HCT116 (cell line): ENCODE data around the gene CTIF. TPM values are rescaled to one million over a fixed set of nuclear protein-coding genes. Genes with fewer than 3 reads are reported as not detected.

Source experiments
- ATAC-seq: fragments of 200-7000 bp; cut with Tn5 transposase; 2 replicates; pipeline ENCODE4 v1.9.1; 2020; ENCODE audit warnings: mild to moderate bottlenecking, moderate library complexity
- BruUV-seq: library from RNA; stranded (reverse); fragments of 400-500 nt; replicated peaks from 2 replicates; lab custom pipeline; 2021; lab: Mats Ljungman, UMichigan
- CTCF ChIA-PET: fragments of 300-600 bp; sonication (Branson Sonifier 250); formaldehyde crosslinking; loops from one replicate; lab custom pipeline; 2021; ENCODE audit warnings: antibody characterized with exemption; lab: Charles Lee
- POLR2A ChIA-PET: fragments of 300-600, 350-600 bp; sonication (Branson Sonifier 250); formaldehyde crosslinking; loops from one replicate; lab custom pipeline; 2021; ENCODE audit warnings: antibody characterized with exemption; lab: Charles Lee
- RAD21 ChIA-PET, 2 experiments: fragments of 300-600 bp; sonication (Branson Sonifier 250); formaldehyde crosslinking; loops; one replicate each; lab custom pipeline; 2023; ENCODE audit warnings: low total read pairs in 2 of 2; ENCODE audit not compliant: uncharacterized antibody in 2 of 2, unreplicated experiment in 2 of 2, low non-redundant PET in 1 of 2; lab: Charles Lee
- DNase-seq: peaks from one replicate; pipeline ENCODE4 v3.0.0-alpha.2; 2010; ENCODE audit warnings: low read depth, low spot score
- H2AFZ ChIP-seq: fragments of 200-600 bp; shearing (Covaris generic), sonication (generic); 2 replicates; pipeline ENCODE4 v1.6.1; 2017; ENCODE audit warnings: low read depth, mixed run types, mixed read lengths, antibody characterized with exemption, low read length; ENCODE audit not compliant: poor library complexity, severe bottlenecking
- H3K27ac ChIP-seq: 2 replicates; pipeline ENCODE4 v1.5.1; 2012; ENCODE audit warnings: low read depth, low read length
- H3K27me3 ChIP-seq: fragments of 200-600 bp; sonication (generic); 2 replicates; pipeline ENCODE4 v1.6.1; 2016; ENCODE audit warnings: mixed run types, low read length, mixed read lengths; ENCODE audit not compliant: insufficient read depth
- H3K36me3 ChIP-seq, 2 experiments: fragments of 200-500 bp in 1 of 2; fragments of 200-600 bp in 1 of 2; sonication (Bioruptor generic) in 1 of 2; sonication (generic) in 1 of 2; 2 replicates each; pipeline versions ENCODE4 v1.5.1 to v1.6.1; 2014 to 2016; ENCODE audit warnings: low read length in 2 of 2, inconsistent platforms in 1 of 2, mixed read lengths in 1 of 2, mixed run types in 1 of 2; ENCODE audit not compliant: insufficient read depth in 2 of 2, control insufficient read depth in 1 of 2
- H3K4me1 ChIP-seq, 2 experiments: fragments of 200-600 bp in 1 of 2; sonication (generic) in 1 of 2; 2 replicates each; pipeline versions ENCODE4 v1.5.1 to v1.6.1; 2012 to 2017; ENCODE audit warnings: low read length in 2 of 2, inconsistent platforms in 1 of 2, mild to moderate bottlenecking in 1 of 2, mixed read lengths in 1 of 2, mixed run types in 1 of 2, moderate library complexity in 1 of 2; ENCODE audit not compliant: insufficient read depth in 2 of 2, control insufficient read depth in 1 of 2
- H3K4me2 ChIP-seq: fragments of 200-600 bp; sonication (generic); 2 replicates; pipeline ENCODE4 v1.6.1; 2017; ENCODE audit warnings: mixed run types, low read length, mixed read lengths
- H3K4me3 ChIP-seq, 2 experiments: fragments of 200-600 bp in 1 of 2; sonication (generic) in 1 of 2; replicated peaks in 1 of 2; 2 replicates each; pipeline ENCODE4 v1.5.1; 2011 to 2016; ENCODE audit warnings: low read length in 2 of 2, control low read depth in 1 of 2, low read depth in 1 of 2, mild to moderate bottlenecking in 1 of 2, mixed read lengths in 1 of 2, mixed run types in 1 of 2
- H3K79me2 ChIP-seq: fragments of 200-600 bp; sonication (generic); 2 replicates; pipeline ENCODE4 v1.6.1; 2017; ENCODE audit warnings: mild to moderate bottlenecking, mixed run types, low read length, moderate library complexity, mixed read lengths; ENCODE audit not compliant: insufficient read depth
- H3K9ac ChIP-seq: fragments of 200-600 bp; sonication (generic); 2 replicates; pipeline ENCODE4 v1.6.1; 2016; ENCODE audit warnings: low read length, mixed read lengths
- H3K9me2 ChIP-seq: fragments of 200-600 bp; sonication (generic), shearing (Covaris generic); 2 replicates; pipeline ENCODE4 v1.6.1; 2017; ENCODE audit warnings: mixed run types, mild to moderate bottlenecking, moderate library complexity; ENCODE audit not compliant: insufficient read depth
- H3K9me3 ChIP-seq, 2 experiments: fragments of 200-500 bp in 1 of 2; fragments of 200-600 bp in 1 of 2; sonication (Bioruptor generic) in 1 of 2; sonication (generic) in 1 of 2; 2 replicates each; pipeline ENCODE4 v1.6.1; 2014 to 2017; ENCODE audit warnings: low read length in 2 of 2, mixed read lengths in 2 of 2, inconsistent platforms in 1 of 2, low read depth in 1 of 2, mild to moderate bottlenecking in 1 of 2, mixed run types in 1 of 2, moderate library complexity in 1 of 2; ENCODE audit not compliant: control insufficient read depth in 1 of 2, insufficient read depth in 1 of 2
- H4K20me1 ChIP-seq: fragments of 200-600 bp; sonication (generic), shearing (Covaris generic); 2 replicates; pipeline ENCODE4 v1.6.1; 2017; ENCODE audit warnings: mixed run types, mild to moderate bottlenecking, moderate library complexity; ENCODE audit not compliant: insufficient read depth
- CBX3 ChIP-seq: IDR thresholded peaks from 2 replicates; pipeline ENCODE4 v1.6.1; 2012; ENCODE audit warnings: low read depth
- CEBPB ChIP-seq: IDR thresholded peaks from 2 replicates; pipeline ENCODE4 v1.6.1; 2012; ENCODE audit warnings: low read depth
- EGR1 ChIP-seq: IDR thresholded peaks from 2 replicates; pipeline ENCODE4 v1.6.1; 2012; ENCODE audit warnings: low read depth
- ELF1 ChIP-seq: IDR thresholded peaks from 2 replicates; pipeline ENCODE4 v1.6.1; 2012; ENCODE audit warnings: low read depth, borderline replicate concordance
- EZH2 ChIP-seq: fragments of 200-600 bp; sonication (generic); IDR thresholded peaks from 2 replicates; pipeline ENCODE4 v1.6.1; 2017; ENCODE audit warnings: antibody characterized with exemption, mixed run types
- EZH2phosphoT487 ChIP-seq: fragments of 200-600 bp; IDR thresholded peaks from 2 replicates; pipeline ENCODE4 v1.6.1; 2018; ENCODE audit warnings: antibody characterized with exemption, borderline replicate concordance
- FOSL1 ChIP-seq: IDR thresholded peaks from 2 replicates; pipeline ENCODE4 v1.6.1; 2012; ENCODE audit warnings: low read depth
- POLR2A ChIP-seq: IDR thresholded peaks from 2 replicates; pipeline ENCODE4 v1.7.0; 2011; ENCODE audit warnings: borderline replicate concordance; ENCODE audit not compliant: insufficient read depth, insufficient read length; ENCODE audit errors: extremely low read depth
- POLR2AphosphoS5 ChIP-seq: IDR thresholded peaks from 2 replicates; pipeline ENCODE4 v1.6.1; 2011; ENCODE audit warnings: mild to moderate bottlenecking, low read depth, low read length, moderate library complexity
- SP1 ChIP-seq: IDR thresholded peaks from 2 replicates; pipeline ENCODE4 v1.6.1; 2012; ENCODE audit warnings: low read depth
- SRF ChIP-seq: IDR thresholded peaks from 2 replicates; pipeline ENCODE4 v1.6.1; 2012; ENCODE audit warnings: low read depth
- ZBTB33 ChIP-seq: IDR thresholded peaks from 2 replicates; pipeline ENCODE4 v1.6.1; 2011; ENCODE audit warnings: mild to moderate bottlenecking, low read length, moderate library complexity; ENCODE audit not compliant: insufficient replicate concordance; ENCODE audit errors: extremely low read depth
- intact Hi-C: fragments of 100-400 bp; cut with micrococcal nuclease; formaldehyde crosslinking; loops from 2 replicates; pipeline ENCODE4 v1.10.0; 2022
- total RNA-seq: library from RNA; stranded (reverse); gene quantifications from one replicate; pipeline ENCODE4 v1.2.1, GENCODE V29; 2021; ENCODE audit not compliant: unreplicated experiment
- TF ChIP-seq, protein P1 (sequence below), 3 experiments: fragments of 200-600 bp in 1 of 3; sonication (generic) in 1 of 3; IDR thresholded peaks in 2 of 3; conservative IDR thresholded peaks in 1 of 3; 2 replicates each; pipeline ENCODE4 v1.5.1; 2012 to 2017; ENCODE audit warnings: low read depth in 2 of 3, low read length in 2 of 3, antibody characterized with exemption in 1 of 3, borderline replicate concordance in 1 of 3, control low read depth in 1 of 3, mild to moderate bottlenecking in 1 of 3, mixed read lengths in 1 of 3, mixed run types in 1 of 3, moderate library complexity in 1 of 3; ENCODE audit not compliant: insufficient read depth in 1 of 3
- TF ChIP-seq, protein P2 (sequence below): IDR thresholded peaks from 2 replicates; pipeline ENCODE4 v1.6.1; 2012; ENCODE audit warnings: low read depth
- TF ChIP-seq, protein P3 (sequence below): IDR thresholded peaks from 2 replicates; pipeline ENCODE4 v1.6.1; 2012

CTIF gene
- total RNA-seq, 1 experiment from 2014 or later, result 19.7 TPM

DNA sequence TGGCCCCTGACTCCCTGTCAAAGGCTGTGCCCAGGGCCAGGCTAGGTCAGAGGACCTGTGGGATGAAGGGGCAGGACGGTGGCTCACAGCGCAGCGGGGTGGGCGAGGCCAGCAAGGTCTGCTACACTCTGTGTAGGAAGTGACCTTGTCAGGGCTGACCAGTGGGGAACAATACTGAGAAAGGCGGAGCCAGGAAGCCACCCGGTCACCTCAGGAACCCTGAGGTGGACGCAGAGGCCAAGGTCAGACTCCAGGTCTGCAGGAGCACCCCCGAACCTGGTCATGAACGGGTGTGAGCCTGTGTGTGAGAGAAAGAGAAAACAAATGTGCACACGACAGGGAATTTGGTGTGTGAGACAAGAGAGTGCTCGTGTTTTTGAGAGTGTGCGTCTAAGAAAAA is 339.6 kb downstream of the CTIF start (continued):
- TF ChIP-seq, protein P1, sequence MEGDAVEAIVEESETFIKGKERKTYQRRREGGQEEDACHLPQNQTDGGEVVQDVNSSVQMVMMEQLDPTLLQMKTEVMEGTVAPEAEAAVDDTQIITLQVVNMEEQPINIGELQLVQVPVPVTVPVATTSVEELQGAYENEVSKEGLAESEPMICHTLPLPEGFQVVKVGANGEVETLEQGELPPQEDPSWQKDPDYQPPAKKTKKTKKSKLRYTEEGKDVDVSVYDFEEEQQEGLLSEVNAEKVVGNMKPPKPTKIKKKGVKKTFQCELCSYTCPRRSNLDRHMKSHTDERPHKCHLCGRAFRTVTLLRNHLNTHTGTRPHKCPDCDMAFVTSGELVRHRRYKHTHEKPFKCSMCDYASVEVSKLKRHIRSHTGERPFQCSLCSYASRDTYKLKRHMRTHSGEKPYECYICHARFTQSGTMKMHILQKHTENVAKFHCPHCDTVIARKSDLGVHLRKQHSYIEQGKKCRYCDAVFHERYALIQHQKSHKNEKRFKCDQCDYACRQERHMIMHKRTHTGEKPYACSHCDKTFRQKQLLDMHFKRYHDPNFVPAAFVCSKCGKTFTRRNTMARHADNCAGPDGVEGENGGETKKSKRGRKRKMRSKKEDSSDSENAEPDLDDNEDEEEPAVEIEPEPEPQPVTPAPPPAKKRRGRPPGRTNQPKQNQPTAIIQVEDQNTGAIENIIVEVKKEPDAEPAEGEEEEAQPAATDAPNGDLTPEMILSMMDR (IDR thresholded peaks at IDR 0.05 in 2 of 3, conservative IDR thresholded peaks at IDR 0.05 in 1 of 3; ENCODE audit: borderline replicate concordance in 1 of 3, insufficient read depth in 1 of 3, low read depth in 2 of 3, low read length in 2 of 3), result no peak
- TF ChIP-seq, protein P2, sequence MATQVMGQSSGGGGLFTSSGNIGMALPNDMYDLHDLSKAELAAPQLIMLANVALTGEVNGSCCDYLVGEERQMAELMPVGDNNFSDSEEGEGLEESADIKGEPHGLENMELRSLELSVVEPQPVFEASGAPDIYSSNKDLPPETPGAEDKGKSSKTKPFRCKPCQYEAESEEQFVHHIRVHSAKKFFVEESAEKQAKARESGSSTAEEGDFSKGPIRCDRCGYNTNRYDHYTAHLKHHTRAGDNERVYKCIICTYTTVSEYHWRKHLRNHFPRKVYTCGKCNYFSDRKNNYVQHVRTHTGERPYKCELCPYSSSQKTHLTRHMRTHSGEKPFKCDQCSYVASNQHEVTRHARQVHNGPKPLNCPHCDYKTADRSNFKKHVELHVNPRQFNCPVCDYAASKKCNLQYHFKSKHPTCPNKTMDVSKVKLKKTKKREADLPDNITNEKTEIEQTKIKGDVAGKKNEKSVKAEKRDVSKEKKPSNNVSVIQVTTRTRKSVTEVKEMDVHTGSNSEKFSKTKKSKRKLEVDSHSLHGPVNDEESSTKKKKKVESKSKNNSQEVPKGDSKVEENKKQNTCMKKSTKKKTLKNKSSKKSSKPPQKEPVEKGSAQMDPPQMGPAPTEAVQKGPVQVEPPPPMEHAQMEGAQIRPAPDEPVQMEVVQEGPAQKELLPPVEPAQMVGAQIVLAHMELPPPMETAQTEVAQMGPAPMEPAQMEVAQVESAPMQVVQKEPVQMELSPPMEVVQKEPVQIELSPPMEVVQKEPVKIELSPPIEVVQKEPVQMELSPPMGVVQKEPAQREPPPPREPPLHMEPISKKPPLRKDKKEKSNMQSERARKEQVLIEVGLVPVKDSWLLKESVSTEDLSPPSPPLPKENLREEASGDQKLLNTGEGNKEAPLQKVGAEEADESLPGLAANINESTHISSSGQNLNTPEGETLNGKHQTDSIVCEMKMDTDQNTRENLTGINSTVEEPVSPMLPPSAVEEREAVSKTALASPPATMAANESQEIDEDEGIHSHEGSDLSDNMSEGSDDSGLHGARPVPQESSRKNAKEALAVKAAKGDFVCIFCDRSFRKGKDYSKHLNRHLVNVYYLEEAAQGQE, result no peak

- H3K27me3 ChIP-seq, result peaks cover 21% of the 10 kb centered on the region; the same call in 1 of the 2 replicates
- ChIA-PET RAD21 (no interaction called here), POLR2A (no interaction called here), CTCF (no interaction called here)
- no peak overlapping the region for H3K4me2 ChIP-seq
- intact Hi-C loops, result no loop called here
- no peak overlapping the region for H2AFZ ChIP-seq
- H3K9ac ChIP-seq, result no peak overlapping the region
- no peak for ATAC-seq
- no peak for DNase-seq
- no peaks in the 10 kb centered on the region for H3K36me3 ChIP-seq
- no TSS peak for BruUV-seq
- no peaks in the 10 kb centered on the region for H3K79me2 ChIP-seq
- no peak overlapping the region for H3K27ac ChIP-seq
- peaks cover 0 to 6% of the 10 kb centered on the region in 2 experiments; a peak in 2 of 4 replicates for H3K4me1 ChIP-seq
- no peaks in the 10 kb centered on the region for H3K9me2 ChIP-seq
- no peak overlapping the region for H3K4me3 ChIP-seq
- H3K9me3 ChIP-seq, result no peaks in the 10 kb centered on the region
- no peaks in the 10 kb centered on the region for H4K20me1 ChIP-seq
- TF ChIP-seq, protein P1 (IDR thresholded peaks at IDR 0.05 in 2 of 3, conservative IDR thresholded peaks at IDR 0.05 in 1 of 3; ENCODE audit: borderline replicate concordance in 1 of 3, insufficient read depth in 1 of 3, low read depth in 2 of 3, low read length in 2 of 3), result no peak
- TF ChIP-seq, protein P3, sequence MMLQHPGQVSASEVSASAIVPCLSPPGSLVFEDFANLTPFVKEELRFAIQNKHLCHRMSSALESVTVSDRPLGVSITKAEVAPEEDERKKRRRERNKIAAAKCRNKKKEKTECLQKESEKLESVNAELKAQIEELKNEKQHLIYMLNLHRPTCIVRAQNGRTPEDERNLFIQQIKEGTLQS, result no peak
- TF ChIP-seq POLR2A (no peak), ZBTB33 (no peak), CBX3 (no peak), EZH2phosphoT487 (no peak), POLR2AphosphoS5 (no peak), EGR1 (no peak), SRF (no peak), SP1 (no peak), EZH2 (no peak), FOSL1 (no peak), ELF1 (no peak), CEBPB (no peak)
Observed at GRCh38 chr18:48879008-48879431, 340.2 kb downstream of the CTIF start.
